Neutrophil (primary cell): ENCODE results near the gene GPN2.

ENCODE experiments used
- H3K27ac ChIP-seq: fragments of 200-600 bp; sonication (generic); 2 replicates; pipeline ENCODE4 v1.5.1; 2016; ENCODE audit warnings: mild to moderate bottlenecking, moderate library complexity
- H3K27me3 ChIP-seq: fragments of 200-600 bp; sonication (generic); 2 replicates; pipeline ENCODE4 v1.6.0; 2016; ENCODE audit warnings: mild to moderate bottlenecking
- H3K36me3 ChIP-seq: fragments of 200-600 bp; sonication (generic); 2 replicates; pipeline ENCODE4 v1.5.1; 2017
- H3K4me1 ChIP-seq, 2 experiments: fragments of 200-600 bp in 1 of 2; sonication (generic) in 1 of 2; 1 replicate in 1 of 2; 2 replicates in 1 of 2; pipeline versions ENCODE4 v1.5.1 to v1.6.1; 2013 to 2016; ENCODE audit warnings: low read depth in 1 of 2, low read length in 1 of 2, mild to moderate bottlenecking in 1 of 2, moderate library complexity in 1 of 2; ENCODE audit not compliant: control insufficient read depth in 1 of 2, insufficient read depth in 1 of 2
- H3K4me3 ChIP-seq, 2 experiments: fragments of 200-600 bp in 1 of 2; sonication (generic) in 1 of 2; 1 replicate in 1 of 2; 2 replicates in 1 of 2; pipeline ENCODE4 v1.5.1; 2013 to 2016; ENCODE audit warnings: low read depth in 1 of 2, low read length in 1 of 2, mild to moderate bottlenecking in 1 of 2, moderate library complexity in 1 of 2
- H3K9me3 ChIP-seq: fragments of 200-600 bp; sonication (generic); 2 replicates; pipeline ENCODE4 v1.5.1; 2016
- TF ChIP-seq, protein P1 (sequence below): fragments of 200-600 bp; sonication (generic); IDR thresholded peaks from 2 replicates; pipeline ENCODE4 v1.5.1; 2016; ENCODE audit warnings: antibody characterized with exemption

The GPN2 gene

DNA sequence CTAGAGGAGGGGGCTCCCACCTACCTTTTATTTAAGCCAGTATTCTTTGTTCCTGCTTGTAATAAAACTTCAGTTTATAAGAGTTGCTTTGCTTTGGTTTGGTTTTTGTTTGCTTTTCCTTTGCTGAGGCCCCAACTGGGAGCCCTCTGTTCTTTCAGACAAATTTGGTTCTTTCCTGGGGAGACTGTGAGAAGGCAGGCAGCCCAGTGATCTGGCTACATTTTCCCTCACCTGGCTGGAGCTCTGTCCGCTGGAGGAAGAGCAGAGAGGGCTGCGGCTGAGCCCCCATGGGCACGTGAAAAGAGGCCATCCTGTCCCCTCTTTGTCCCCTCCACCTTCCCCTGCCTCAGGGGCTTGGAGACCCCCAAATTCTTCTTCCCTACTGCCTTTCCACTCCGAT, 34.4 kb downstream of the GPN2 start:
- TF ChIP-seq, protein P1, sequence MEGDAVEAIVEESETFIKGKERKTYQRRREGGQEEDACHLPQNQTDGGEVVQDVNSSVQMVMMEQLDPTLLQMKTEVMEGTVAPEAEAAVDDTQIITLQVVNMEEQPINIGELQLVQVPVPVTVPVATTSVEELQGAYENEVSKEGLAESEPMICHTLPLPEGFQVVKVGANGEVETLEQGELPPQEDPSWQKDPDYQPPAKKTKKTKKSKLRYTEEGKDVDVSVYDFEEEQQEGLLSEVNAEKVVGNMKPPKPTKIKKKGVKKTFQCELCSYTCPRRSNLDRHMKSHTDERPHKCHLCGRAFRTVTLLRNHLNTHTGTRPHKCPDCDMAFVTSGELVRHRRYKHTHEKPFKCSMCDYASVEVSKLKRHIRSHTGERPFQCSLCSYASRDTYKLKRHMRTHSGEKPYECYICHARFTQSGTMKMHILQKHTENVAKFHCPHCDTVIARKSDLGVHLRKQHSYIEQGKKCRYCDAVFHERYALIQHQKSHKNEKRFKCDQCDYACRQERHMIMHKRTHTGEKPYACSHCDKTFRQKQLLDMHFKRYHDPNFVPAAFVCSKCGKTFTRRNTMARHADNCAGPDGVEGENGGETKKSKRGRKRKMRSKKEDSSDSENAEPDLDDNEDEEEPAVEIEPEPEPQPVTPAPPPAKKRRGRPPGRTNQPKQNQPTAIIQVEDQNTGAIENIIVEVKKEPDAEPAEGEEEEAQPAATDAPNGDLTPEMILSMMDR: no peak
- no peaks in the 10 kb centered on the region for H3K4me1 ChIP-seq

GRCh38 chr1:26854906-26855305, 35.2 kb downstream of the GPN2 start:
- peaks cover 12% of the 10 kb centered on the region for H3K9me3 ChIP-seq
- peak overlapping the region; percentile 44 for H3K27ac ChIP-seq
- no peaks in the 10 kb centered on the region for H3K4me1 ChIP-seq
- TF ChIP-seq, protein P1: no peak
- no peaks in the 10 kb centered on the region for H3K27me3 ChIP-seq
- H3K4me3 ChIP-seq: no peak overlapping the region
- peaks cover 95% of the 10 kb centered on the region for H3K36me3 ChIP-seq

More for the DNA sequence above, 34.4 kb downstream of the GPN2 start:
- H3K36me3 ChIP-seq: peaks cover 88% of the 10 kb centered on the region
- peaks cover 12% of the 10 kb centered on the region for H3K9me3 ChIP-seq
- H3K27me3 ChIP-seq: no peaks in the 10 kb centered on the region
- H3K4me3 ChIP-seq: no peak overlapping the region
- peak overlapping the region; percentile 44 for H3K27ac ChIP-seq

DNA sequence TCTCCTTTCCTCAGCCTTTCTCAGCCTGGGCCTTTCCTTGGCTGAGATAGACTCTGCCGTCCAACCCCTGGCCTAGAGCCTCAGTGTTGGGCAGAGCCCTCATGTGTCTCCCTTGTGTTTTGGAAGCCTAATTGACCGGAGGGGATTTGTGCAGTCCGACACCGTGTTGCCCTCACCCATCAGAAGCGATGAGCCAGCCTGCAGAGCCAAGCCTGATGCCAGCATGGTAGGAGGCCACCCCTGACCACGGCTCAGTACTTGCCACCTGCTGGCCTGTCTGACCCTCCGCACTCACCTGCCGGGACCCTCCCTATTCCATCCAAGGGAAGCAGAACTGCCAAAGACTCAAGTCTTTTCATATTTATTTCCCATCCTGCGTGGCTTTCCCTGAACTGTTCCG, 36.5 kb downstream of the GPN2 start:
- Histone ChIP-seq H3K36me3 (peaks cover 100% of the 10 kb centered on the region), H3K27ac (peak overlapping the region; percentile 13), H3K4me1 (no peaks in the 10 kb centered on the region), H3K9me3 (peaks cover 12% of the 10 kb centered on the region), H3K4me3 (no peak overlapping the region), H3K27me3 (no peaks in the 10 kb centered on the region)
- TF ChIP-seq, protein P1: no peak

DNA sequence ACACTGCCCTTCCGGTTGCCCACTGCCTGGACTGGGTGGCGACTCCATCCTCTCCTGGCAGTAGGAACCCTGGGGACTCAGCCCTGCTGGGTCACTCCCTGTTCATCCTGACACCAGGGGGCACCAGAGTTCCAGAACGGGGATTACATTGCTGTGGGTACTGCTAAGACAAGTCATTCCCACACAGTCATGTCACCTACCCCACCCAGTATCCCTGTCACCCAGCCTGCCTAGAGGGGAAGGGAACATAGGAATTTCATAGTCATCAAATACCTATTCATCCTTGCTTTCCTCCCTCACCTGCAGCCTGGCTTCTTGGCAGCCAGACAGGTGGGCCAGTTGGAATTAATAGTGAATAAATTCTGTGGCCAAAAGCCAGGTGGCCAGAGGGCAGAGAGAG, 36.9 kb downstream of the GPN2 start:
- H3K27me3 ChIP-seq: no peaks in the 10 kb centered on the region
- H3K27ac ChIP-seq: peak overlapping the region; percentile 13
- peaks cover 12% of the 10 kb centered on the region for H3K9me3 ChIP-seq
- TF ChIP-seq, protein P1: peak; percentile 43
- no peaks in the 10 kb centered on the region for H3K4me1 ChIP-seq
- peaks cover 100% of the 10 kb centered on the region for H3K36me3 ChIP-seq
- H3K4me3 ChIP-seq: no peak overlapping the region

DNA sequence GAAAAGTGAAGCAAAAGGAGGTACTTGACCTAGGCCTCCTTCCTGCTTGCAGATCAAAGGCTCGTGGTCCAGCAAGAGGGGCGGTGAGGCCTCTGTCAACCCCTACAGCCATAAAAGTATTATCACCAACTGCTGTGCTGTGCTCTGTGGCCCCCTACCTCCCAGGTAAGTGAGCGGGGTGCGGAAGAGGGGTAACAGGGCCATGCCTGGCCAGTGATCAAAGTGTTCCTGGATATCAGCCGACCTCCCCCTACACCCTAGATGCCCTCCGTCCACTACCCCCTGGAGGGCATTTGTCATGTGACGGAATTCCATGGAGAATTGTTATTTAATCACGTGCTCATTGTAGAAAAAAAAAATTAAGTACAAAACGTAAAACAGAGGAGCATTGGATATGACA, 37.4 kb downstream of the GPN2 start:
- Histone ChIP-seq H3K9me3 (peaks cover 12% of the 10 kb centered on the region), H3K36me3 (peaks cover 100% of the 10 kb centered on the region), H3K4me1 (no peaks in the 10 kb centered on the region), H3K27me3 (no peaks in the 10 kb centered on the region), H3K27ac (no peak overlapping the region), H3K4me3 (no peak overlapping the region)
- TF ChIP-seq, protein P1: no peak

- H3K4me3 ChIP-seq: no peak overlapping the region
- H3K27ac ChIP-seq: no peak overlapping the region
- H3K9me3 ChIP-seq: peaks cover 17% of the 10 kb centered on the region
- H3K36me3 ChIP-seq: peaks cover 100% of the 10 kb centered on the region
- no peaks in the 10 kb centered on the region for H3K27me3 ChIP-seq
- TF ChIP-seq, protein P1: no peak
- no peaks in the 10 kb centered on the region for H3K4me1 ChIP-seq
These were observed 38.9 kb downstream of the GPN2 start for GRCh38 chr1:26851106-26851684.
